Liver (tissue), 3 donors: Measurements from ENCODE around the gene MAPKAP1.
"Not testable (repeated sequence)": the region's sequence is repeated elsewhere in the genome, so short reads cannot be mapped to it uniquely, and the experiment has no call there.

Experiments used
- CTCF ChIP-seq: fragments of 150-350 bp; IDR thresholded peaks from 2 replicates; pipeline ENCODE4 v1.5.1; 2017; ENCODE audit warnings: improper control_type of control experiment, low read depth, low read length; ENCODE audit not compliant: missing input control
- JUND ChIP-seq, 2 donors: IDR thresholded peaks; 2 replicates each; pipeline ENCODE4 v1.6.1; 2016; ENCODE audit warnings: antibody characterized with exemption in 2 of 2
- SP1 ChIP-seq: IDR thresholded peaks from 2 replicates; pipeline ENCODE4 v1.6.1; 2018; ENCODE audit warnings: antibody characterized with exemption, mild to moderate bottlenecking
- donor health status: healthy.
- donor health status: healthy.

GRCh38 chr9:125695548-125695947 is 11.5 kb downstream of the MAPKAP1 start:
- TF ChIP-seq JUND (IDR thresholded peaks at IDR 0.05); CTCF; SP1: not testable (repeated sequence)
